H9 (cell line): Measurements from ENCODE around the gene FOXD4L6. TPM values are rescaled to one million over a fixed set of nuclear protein-coding genes. Genes with fewer than 3 reads are reported as not detected.
"Not testable (repeated sequence)": the region's sequence is repeated elsewhere in the genome, so short reads cannot be mapped to it uniquely, and the experiment has no call there.

Experiments
- DNase-seq: peaks from one replicate; pipeline ENCODE4 v3.0.0-alpha.2; 2017
- H2AFZ ChIP-seq: one replicate; pipeline ENCODE4 v1.6.1; 2013; ENCODE audit warnings: mild to moderate bottlenecking, low read length, control low read depth, moderate library complexity
- H2AK5ac ChIP-seq: 2 replicates; pipeline ENCODE4 v1.6.1; 2013; ENCODE audit warnings: low read length, control low read depth, mixed read lengths; ENCODE audit not compliant: insufficient read length
- H2BK120ac ChIP-seq: one replicate; pipeline ENCODE4 v1.6.1; 2013; ENCODE audit warnings: low read depth, mild to moderate bottlenecking, low read length, control low read depth, inconsistent platforms; ENCODE audit not compliant: poor library complexity, severe bottlenecking
- H2BK12ac ChIP-seq: 2 replicates; pipeline ENCODE4 v1.6.1; 2013; ENCODE audit warnings: low read length, control low read depth, mixed read lengths, low read depth; ENCODE audit not compliant: insufficient read length
- H2BK15ac ChIP-seq: 2 replicates; pipeline ENCODE4 v1.6.1; 2013; ENCODE audit warnings: low read depth, low read length, control low read depth
- H2BK20ac ChIP-seq: one replicate; pipeline ENCODE4 v1.6.1; 2013; ENCODE audit warnings: low read depth, mild to moderate bottlenecking, low read length, control low read depth, inconsistent platforms; ENCODE audit not compliant: poor library complexity, severe bottlenecking
- H2BK5ac ChIP-seq: 2 replicates; pipeline ENCODE4 v1.6.1; 2013; ENCODE audit warnings: low read length, control low read depth, mixed read lengths; ENCODE audit not compliant: insufficient read length
- H3K14ac ChIP-seq: 2 replicates; pipeline ENCODE4 v1.6.1; 2013; ENCODE audit warnings: low read length, control low read depth; ENCODE audit not compliant: insufficient read depth
- H3K18ac ChIP-seq: 2 replicates; pipeline ENCODE4 v1.6.1; 2013; ENCODE audit warnings: low read depth, mild to moderate bottlenecking, mixed read lengths, low read length, control low read depth; ENCODE audit not compliant: insufficient read length
- H3K23ac ChIP-seq: 2 replicates; pipeline ENCODE4 v1.6.1; 2013; ENCODE audit warnings: low read length, control low read depth, mixed read lengths, low read depth; ENCODE audit not compliant: insufficient read length
- H3K23me2 ChIP-seq: 2 replicates; pipeline ENCODE4 v1.6.1; 2013; ENCODE audit warnings: low read depth, mild to moderate bottlenecking, mixed read lengths, low read length, control low read depth; ENCODE audit not compliant: insufficient read length, poor library complexity, severe bottlenecking
- H3K27ac ChIP-seq: 2 replicates; pipeline ENCODE4 v1.5.1; 2013; ENCODE audit warnings: low read length, control low read depth, mixed read lengths, low read depth; ENCODE audit not compliant: insufficient read length
- H3K27me3 ChIP-seq: 2 replicates; pipeline ENCODE4 v1.6.1; 2013; ENCODE audit warnings: low read length, control low read depth, inconsistent platforms; ENCODE audit not compliant: insufficient read depth
- H3K4ac ChIP-seq: 2 replicates; pipeline ENCODE4 v1.6.1; 2013; ENCODE audit warnings: low read depth, mild to moderate bottlenecking, control low read depth, inconsistent platforms, low read length, moderate library complexity
- H3K4me1 ChIP-seq: 2 replicates; pipeline ENCODE4 v1.6.1; 2013; ENCODE audit warnings: low read length, control low read depth, inconsistent platforms; ENCODE audit not compliant: insufficient read depth
- H3K4me2 ChIP-seq: 2 replicates; pipeline ENCODE4 v1.6.1; 2013; ENCODE audit warnings: low read length, control low read depth, mixed read lengths; ENCODE audit not compliant: insufficient read length, insufficient read depth
- H3K56ac ChIP-seq: 2 replicates; pipeline ENCODE4 v1.6.1; 2013; ENCODE audit warnings: low read depth, mild to moderate bottlenecking, mixed read lengths, low read length, control low read depth; ENCODE audit not compliant: insufficient read length
- H3K79me1 ChIP-seq: 2 replicates; pipeline ENCODE4 v1.6.1; 2013; ENCODE audit warnings: low read depth, mild to moderate bottlenecking, moderate library complexity, low read length, control low read depth, inconsistent platforms; ENCODE audit not compliant: insufficient read depth, poor library complexity, severe bottlenecking
- H3K79me2 ChIP-seq: 2 replicates; pipeline ENCODE4 v1.6.1; 2013; ENCODE audit warnings: low read length, control low read depth, inconsistent platforms; ENCODE audit not compliant: insufficient read depth
- H3K9ac ChIP-seq: 2 replicates; pipeline ENCODE4 v1.6.1; 2013; ENCODE audit warnings: low read length, control low read depth, mixed read lengths; ENCODE audit not compliant: insufficient read length; ENCODE audit errors: extremely low read depth
- H3K9me3 ChIP-seq: one replicate; pipeline ENCODE4 v1.6.1; 2013; ENCODE audit warnings: low read depth, low read length, inconsistent platforms; ENCODE audit not compliant: control insufficient read depth
- H3T11ph ChIP-seq: one replicate; pipeline ENCODE4 v1.6.1; 2013; ENCODE audit warnings: mild to moderate bottlenecking, low read length, control low read depth, inconsistent platforms
- H4K20me1 ChIP-seq: one replicate; pipeline ENCODE4 v1.6.1; 2013; ENCODE audit not compliant: control insufficient read depth, insufficient read length, insufficient read depth
- H4K5ac ChIP-seq: 2 replicates; pipeline ENCODE4 v1.6.1; 2013; ENCODE audit warnings: low read depth, mild to moderate bottlenecking, mixed read lengths, low read length, control low read depth; ENCODE audit not compliant: insufficient read length
- H4K8ac ChIP-seq: replicated peaks from 2 replicates; pipeline ENCODE4 v1.6.1; 2013; ENCODE audit warnings: low read length, control low read depth, mixed read lengths, low read depth; ENCODE audit not compliant: insufficient read length
- H4K91ac ChIP-seq: 2 replicates; pipeline ENCODE4 v1.6.1; 2013; ENCODE audit warnings: low read depth, mild to moderate bottlenecking, moderate library complexity, mixed read lengths, low read length, control low read depth; ENCODE audit not compliant: insufficient read length
- H3K27ac Mint-ChIP-seq, 3 experiments: 2 replicates in 2 of 3; 3 replicates in 1 of 3; pipeline ENCODE4 v1.8.0; 2020 to 2021; ENCODE audit warnings: mixed read lengths in 3 of 3, mild to moderate bottlenecking in 1 of 3, moderate library complexity in 1 of 3
- H3K27me3 Mint-ChIP-seq: 2 replicates; pipeline ENCODE4 v1.8.0; 2021; ENCODE audit warnings: low read depth, mild to moderate bottlenecking, moderate library complexity, mixed read lengths
- H3K36me3 Mint-ChIP-seq, 3 experiments: 2 replicates in 2 of 3; 3 replicates in 1 of 3; pipeline ENCODE4 v1.8.0; 2020 to 2021; ENCODE audit warnings: low read depth in 3 of 3, mixed read lengths in 3 of 3; ENCODE audit not compliant: insufficient read depth in 1 of 3
- H3K4me1 Mint-ChIP-seq, 2 experiments: 2 replicates each; pipeline ENCODE4 v1.8.0; 2020; ENCODE audit warnings: mixed read lengths in 2 of 2
- H3K4me3 Mint-ChIP-seq, 2 experiments: 2 replicates in 1 of 2; 3 replicates in 1 of 2; pipeline ENCODE4 v1.8.0; 2020 to 2021; ENCODE audit warnings: mild to moderate bottlenecking in 2 of 2, mixed read lengths in 2 of 2, moderate library complexity in 1 of 2
- H3K9me3 Mint-ChIP-seq, 2 experiments: 2 replicates in 1 of 2; 3 replicates in 1 of 2; pipeline ENCODE4 v1.8.0; 2020; ENCODE audit warnings: mild to moderate bottlenecking in 2 of 2, mixed read lengths in 2 of 2, moderate library complexity in 1 of 2
- WGBS: extraction: QIAGEN DNeasy Blood & Tissue Kit; methylation state at CpG from one replicate; pipeline ENCODE4 v1.1.7; 2013; ENCODE audit warnings: missing lambda C conversion rate, low lambda C conversion rate, mixed read lengths; ENCODE audit not compliant: insufficient read length; ENCODE audit errors: extremely low coverage; 5-methylcytosine and 5-hydroxymethylcytosine counted together
- total RNA-seq: library from RNA; stranded (reverse); gene quantifications from 2 replicates; pipeline ENCODE4 v1.2.1, GENCODE V29; 2021

Gene FOXD4L6
- total RNA-seq, 1 experiment from 2014 or later, result 0.13 TPM

- not testable (repeated sequence) for H3K9me3 Mint-ChIP-seq, H3K14ac ChIP-seq, H4K5ac ChIP-seq, H3K4ac ChIP-seq, H3K9me3 ChIP-seq, H2BK120ac ChIP-seq, H2AFZ ChIP-seq, H4K20me1 ChIP-seq, H3K18ac ChIP-seq, H3K23me2 ChIP-seq, H3K4me1 ChIP-seq, H3K9ac ChIP-seq, H3K4me1 Mint-ChIP-seq, H4K8ac ChIP-seq, H3K23ac ChIP-seq, H2BK12ac ChIP-seq, DNase-seq, H2BK5ac ChIP-seq, H2BK15ac ChIP-seq, H3K79me2 ChIP-seq, H3K4me2 ChIP-seq, H4K91ac ChIP-seq, H3K4me3 Mint-ChIP-seq, H2BK20ac ChIP-seq, H3K56ac ChIP-seq, H2AK5ac ChIP-seq, H3K27ac Mint-ChIP-seq, H3K27me3 ChIP-seq, H3K79me1 ChIP-seq, H3K36me3 Mint-ChIP-seq, H3K27ac ChIP-seq, H3T11ph ChIP-seq
- peaks cover 18% of the 10 kb centered on the region for H3K27me3 Mint-ChIP-seq
- no CpG with 5 or more reads among the region's 33 CpGs for WGBS
Measured at GRCh38 chr9:41123812-41124211, 4.7 kb downstream of the FOXD4L6 start.

- H4K5ac ChIP-seq, H2AK5ac ChIP-seq, H3K27ac ChIP-seq, H3K36me3 Mint-ChIP-seq, H3K4me3 Mint-ChIP-seq, H3T11ph ChIP-seq, H3K79me2 ChIP-seq, H3K27ac Mint-ChIP-seq, H4K91ac ChIP-seq, H3K9me3 ChIP-seq, H3K23me2 ChIP-seq, H2AFZ ChIP-seq, H3K9ac ChIP-seq, H2BK15ac ChIP-seq, H4K8ac ChIP-seq, H3K4me2 ChIP-seq, H2BK20ac ChIP-seq, H3K4me1 Mint-ChIP-seq, H3K9me3 Mint-ChIP-seq, H2BK12ac ChIP-seq, H3K56ac ChIP-seq, H3K18ac ChIP-seq, H3K27me3 ChIP-seq, H3K79me1 ChIP-seq, DNase-seq, H3K23ac ChIP-seq, H3K4ac ChIP-seq, H2BK120ac ChIP-seq, H2BK5ac ChIP-seq, H3K14ac ChIP-seq, H3K4me1 ChIP-seq, H4K20me1 ChIP-seq: not testable (repeated sequence)
- H3K27me3 Mint-ChIP-seq, result peaks cover 18% of the 10 kb centered on the region
- WGBS, result no CpG with 5 or more reads among the region's 32 CpGs
Measured at GRCh38 chr9:41123396-41123795, 5.1 kb downstream of the FOXD4L6 start.
